Naive B cell (primary cell): Measurements from ENCODE around the gene CHMP1A. TPM values are rescaled to one million over a fixed set of nuclear protein-coding genes. Genes with fewer than 3 reads are reported as not detected.

Experiments used
- ATAC-seq, 2 donors: fragments of 150-1000 bp; cut with Tn5 transposase; 2 replicates each; pipeline ENCODE4 v1.10.0; 2021; ENCODE audit warnings: low read depth in 2 of 2, mild to moderate bottlenecking in 2 of 2, moderate library complexity in 2 of 2
- DNase-seq: peaks from one replicate; pipeline ENCODE4 v3.0.0; 2022
- H3K27ac Mint-ChIP-seq, 6 donors: one replicate each; pipeline ENCODE4 v1.8.0; 2020 to 2022; ENCODE audit warnings: mild to moderate bottlenecking in 6 of 6, mixed read lengths in 6 of 6, moderate library complexity in 5 of 6, inconsistent platforms in 2 of 6
- H3K27me3 Mint-ChIP-seq, 3 donors: one replicate each; pipeline ENCODE4 v1.8.0; 2021 to 2022; ENCODE audit warnings: mixed read lengths in 3 of 3, mild to moderate bottlenecking in 1 of 3
- H3K36me3 Mint-ChIP-seq, 2 donors: one replicate each; pipeline ENCODE4 v1.8.0; 2020 to 2022; ENCODE audit warnings: mixed read lengths in 2 of 2, inconsistent platforms in 1 of 2, mild to moderate bottlenecking in 1 of 2
- H3K4me1 Mint-ChIP-seq, 3 donors: one replicate each; pipeline ENCODE4 v1.8.0; 2020 to 2022; ENCODE audit warnings: mixed read lengths in 3 of 3, inconsistent platforms in 1 of 3, mild to moderate bottlenecking in 1 of 3, moderate library complexity in 1 of 3
- H3K4me3 Mint-ChIP-seq, 8 donors: one replicate each; pipeline ENCODE4 v1.8.0; 2020 to 2022; ENCODE audit warnings: mild to moderate bottlenecking in 8 of 8, mixed read lengths in 8 of 8, moderate library complexity in 8 of 8, inconsistent platforms in 2 of 8
- H3K9me3 Mint-ChIP-seq, 7 donors: one replicate each; pipeline ENCODE4 v1.8.0; 2020 to 2022; ENCODE audit warnings: mixed read lengths in 7 of 7, mild to moderate bottlenecking in 5 of 7, inconsistent platforms in 2 of 7, moderate library complexity in 1 of 7
- polyA plus RNA-seq, 6 donors: library from polyadenylated mRNA; unstranded; fragments of 300-500 nt; fragmentation: Illumina TruSeq; gene quantifications; one replicate each; pipeline ENCODE4 v1.2.3, GENCODE V29; 2021; ENCODE audit warnings: low read depth in 6 of 6

The CHMP1A gene
- polyA plus RNA-seq, 6 donors from 2014 or later = 63.0 to 91.4 (median 73.5) TPM

DNA sequence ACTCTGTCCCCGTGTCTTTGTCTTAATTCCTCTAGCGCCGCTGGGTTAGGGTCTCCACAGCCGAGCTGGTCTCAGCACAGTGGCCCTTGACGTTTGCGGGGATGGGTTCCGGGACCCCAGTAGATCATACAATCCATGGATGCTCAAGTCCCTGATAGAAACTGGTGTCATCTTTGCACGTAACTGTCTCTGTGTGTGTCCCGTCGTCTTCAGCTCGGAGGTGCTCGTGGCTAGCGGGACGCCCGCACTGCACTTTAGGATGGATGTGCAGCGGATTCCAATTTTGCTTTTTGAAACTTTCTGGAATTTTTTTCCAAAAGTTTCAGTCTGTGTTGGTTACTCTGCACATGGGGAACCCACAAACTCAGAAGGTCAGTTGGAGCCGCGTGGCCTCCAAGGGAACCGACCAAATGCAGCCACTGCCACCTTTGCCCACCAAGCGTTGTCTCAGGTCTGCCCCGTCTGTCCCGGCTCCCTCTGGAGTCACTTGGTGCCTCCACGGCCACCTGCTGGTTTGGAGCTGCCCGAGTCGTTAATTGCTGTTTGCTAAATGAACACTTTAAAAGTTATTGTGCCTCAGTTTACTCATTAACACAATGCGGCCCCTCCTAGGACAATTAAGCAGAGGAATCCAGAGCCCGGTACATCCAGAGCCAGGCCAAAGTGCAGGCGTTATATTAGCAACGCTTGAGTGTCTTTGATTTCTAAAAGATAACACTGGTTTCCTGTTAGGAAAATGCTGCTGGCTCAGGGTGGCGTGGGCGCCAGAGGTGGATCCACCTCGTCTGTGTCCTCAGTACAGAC is 49.4 kb downstream of the CHMP1A start:
- peaks cover 0 to 2% (median 0%) of the 10 kb centered on the region in 3 donors for H3K4me1 Mint-ChIP-seq
- ATAC-seq (no peak), DNase-seq (no peak)
- H3K27me3 Mint-ChIP-seq = peaks cover 4 to 11% (median 10%) of the 10 kb centered on the region in 3 donors
- H3K4me3 Mint-ChIP-seq = no peak overlapping the region
- no peaks in the 10 kb centered on the region for H3K9me3 Mint-ChIP-seq
- no peaks in the 10 kb centered on the region for H3K36me3 Mint-ChIP-seq
- no peak overlapping the region for H3K27ac Mint-ChIP-seq

- peaks cover 6 to 8% (median 6%) of the 10 kb centered on the region in 3 donors for H3K4me1 Mint-ChIP-seq
- H3K27ac Mint-ChIP-seq = no peak overlapping the region
- no peaks in the 10 kb centered on the region for H3K9me3 Mint-ChIP-seq
- peaks cover 0 to 10% (median 9%) of the 10 kb centered on the region in 3 donors for H3K27me3 Mint-ChIP-seq
- H3K36me3 Mint-ChIP-seq = no peaks in the 10 kb centered on the region
- ATAC-seq (no peak), DNase-seq (no peak)
- H3K4me3 Mint-ChIP-seq = no peak overlapping the region
Measured at GRCh38 chr16:89607453-89607852, 50.1 kb downstream of the CHMP1A start.

GRCh38 chr16:89606006-89606405 is 51.5 kb downstream of the CHMP1A start:
- Mint-ChIP-seq H3K27ac (no peak overlapping the region), H3K4me3 (no peak overlapping the region), H3K4me1 (peaks cover 6 to 10% (median 6%) of the 10 kb centered on the region in 3 donors), H3K36me3 (no peaks in the 10 kb centered on the region), H3K27me3 (peaks cover 0 to 16% (median 6%) of the 10 kb centered on the region in 3 donors), H3K9me3 (no peaks in the 10 kb centered on the region)
- ATAC-seq (no peak), DNase-seq (no peak)

DNA sequence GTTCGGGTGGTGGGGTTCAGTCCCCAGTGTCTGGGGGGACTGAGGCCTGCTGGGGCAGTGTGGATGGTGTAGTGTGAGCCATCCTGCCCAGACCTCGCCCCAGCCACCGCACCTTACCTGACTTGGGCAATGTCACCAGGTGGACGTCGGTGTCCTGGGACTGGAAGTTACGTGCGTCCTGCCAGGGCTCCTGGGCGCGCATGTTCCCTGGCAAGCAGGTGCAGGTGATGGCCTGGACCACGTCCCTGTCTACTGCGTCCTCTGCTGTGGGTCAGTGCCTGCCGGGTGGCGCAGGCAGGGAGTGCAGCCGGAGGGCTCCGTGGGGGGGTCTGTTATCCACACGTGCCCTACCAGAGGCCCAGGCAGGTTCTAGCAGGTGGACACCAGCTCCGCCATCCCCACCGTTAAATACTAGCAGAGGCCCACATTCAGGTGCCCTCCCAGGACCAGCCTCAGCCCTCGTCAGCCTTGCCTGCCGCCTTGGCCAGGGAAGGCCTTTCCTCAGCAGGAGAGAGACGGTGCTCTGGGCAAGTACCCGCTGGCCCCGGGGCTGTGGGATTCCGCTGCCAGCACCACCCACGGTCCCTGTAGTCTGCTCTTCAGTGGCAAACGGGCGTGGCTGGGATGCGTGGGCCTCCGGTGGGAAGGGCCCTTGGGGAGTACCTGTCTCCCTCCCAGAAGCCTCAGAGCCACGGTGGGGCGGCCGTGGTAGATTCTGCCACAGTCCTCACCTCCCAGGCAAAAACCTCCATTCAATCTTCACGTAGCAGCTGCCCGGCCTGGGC is 52.1 kb downstream of the CHMP1A start:
- Mint-ChIP-seq H3K36me3 (no peaks in the 10 kb centered on the region), H3K4me1 (peaks cover 6 to 10% (median 6%) of the 10 kb centered on the region in 3 donors), H3K27me3 (peaks cover 0 to 16% (median 6%) of the 10 kb centered on the region in 3 donors), H3K4me3 (no peak overlapping the region), H3K27ac (no peak overlapping the region), H3K9me3 (no peaks in the 10 kb centered on the region)
- DNase-seq (no peak), ATAC-seq (no peak)

GRCh38 chr16:89604764-89605163 is 52.7 kb downstream of the CHMP1A start:
- Mint-ChIP-seq H3K4me1 (peaks cover 6 to 10% (median 6%) of the 10 kb centered on the region in 3 donors), H3K36me3 (no peaks in the 10 kb centered on the region), H3K9me3 (no peaks in the 10 kb centered on the region), H3K27me3 (peaks cover 0 to 16% (median 6%) of the 10 kb centered on the region in 3 donors), H3K27ac (no peak overlapping the region), H3K4me3 (no peak overlapping the region)
- ATAC-seq (no peak), DNase-seq (no peak)

GRCh38 chr16:89602952-89603590 is 54.4 kb downstream of the CHMP1A start:
- H3K36me3 Mint-ChIP-seq = no peaks in the 10 kb centered on the region
- H3K27me3 Mint-ChIP-seq = peaks cover 0 to 16% (median 6%) of the 10 kb centered on the region in 3 donors
- no peak for ATAC-seq
- peaks cover 6 to 10% (median 6%) of the 10 kb centered on the region in 3 donors for H3K4me1 Mint-ChIP-seq
- DNase-seq = no peak
- no peak overlapping the region for H3K27ac Mint-ChIP-seq
- H3K9me3 Mint-ChIP-seq = no peaks in the 10 kb centered on the region
- peak overlapping the region in 3 of 8 donors; percentile 5 to 16 (median 15) for H3K4me3 Mint-ChIP-seq

- Mint-ChIP-seq H3K4me1 (peaks cover 6 to 10% (median 6%) of the 10 kb centered on the region in 3 donors), H3K36me3 (no peaks in the 10 kb centered on the region), H3K9me3 (no peaks in the 10 kb centered on the region), H3K4me3 (peak overlapping the region in 1 of 8 donors; percentile 15), H3K27me3 (peaks cover 0 to 16% (median 6%) of the 10 kb centered on the region in 3 donors), H3K27ac (peak overlapping the region in 1 of 6 donors; percentile 78)
- ATAC-seq (peak; percentile 50 to 62), DNase-seq (no peak)
Measured at GRCh38 chr16:89602273-89602951, 55.1 kb downstream of the CHMP1A start.

GRCh38 chr16:89601906-89602272 is 55.6 kb downstream of the CHMP1A start:
- no peaks in the 10 kb centered on the region for H3K9me3 Mint-ChIP-seq

GRCh38 chr16:89600956-89601355 is 56.6 kb downstream of the CHMP1A start:
- ATAC-seq = no peak
- H3K27ac Mint-ChIP-seq = peak overlapping the region in 1 of 6 donors; percentile 15
- H3K4me3 Mint-ChIP-seq = no peak overlapping the region
- peaks cover 0 to 16% (median 6%) of the 10 kb centered on the region in 3 donors for H3K27me3 Mint-ChIP-seq
- H3K9me3 Mint-ChIP-seq = no peaks in the 10 kb centered on the region
- H3K36me3 Mint-ChIP-seq = no peaks in the 10 kb centered on the region
- DNase-seq = no peak
- peaks cover 6 to 10% (median 6%) of the 10 kb centered on the region in 3 donors for H3K4me1 Mint-ChIP-seq

More at GRCh38 chr16:89601906-89602272, 55.6 kb downstream of the CHMP1A start:
- DNase-seq (no peak), ATAC-seq (no peak)
- H3K36me3 Mint-ChIP-seq = no peaks in the 10 kb centered on the region
- no peak overlapping the region for H3K4me3 Mint-ChIP-seq
- peaks cover 6 to 10% (median 6%) of the 10 kb centered on the region in 3 donors for H3K4me1 Mint-ChIP-seq
- peaks cover 0 to 16% (median 6%) of the 10 kb centered on the region in 3 donors for H3K27me3 Mint-ChIP-seq
- H3K27ac Mint-ChIP-seq = peak overlapping the region in 1 of 6 donors; percentile 78

GRCh38 chr16:89600427-89600826 is 57.1 kb downstream of the CHMP1A start:
- Mint-ChIP-seq H3K27me3 (peaks cover 0 to 16% (median 6%) of the 10 kb centered on the region in 3 donors), H3K4me1 (peaks cover 6 to 10% (median 6%) of the 10 kb centered on the region in 3 donors), H3K27ac (peak overlapping the region in 1 of 6 donors; percentile 15), H3K9me3 (no peaks in the 10 kb centered on the region), H3K4me3 (no peak overlapping the region), H3K36me3 (no peaks in the 10 kb centered on the region)
- ATAC-seq (no peak), DNase-seq (no peak)

- DNase-seq = no peak
- ATAC-seq = no peak
- Mint-ChIP-seq H3K27ac (no peak overlapping the region), H3K4me3 (no peak overlapping the region), H3K27me3 (peaks cover 0 to 16% (median 6%) of the 10 kb centered on the region in 3 donors), H3K9me3 (no peaks in the 10 kb centered on the region), H3K36me3 (no peaks in the 10 kb centered on the region), H3K4me1 (peaks cover 6 to 10% (median 6%) of the 10 kb centered on the region in 3 donors)
Measured at GRCh38 chr16:89599902-89600301, 57.6 kb downstream of the CHMP1A start.

DNA sequence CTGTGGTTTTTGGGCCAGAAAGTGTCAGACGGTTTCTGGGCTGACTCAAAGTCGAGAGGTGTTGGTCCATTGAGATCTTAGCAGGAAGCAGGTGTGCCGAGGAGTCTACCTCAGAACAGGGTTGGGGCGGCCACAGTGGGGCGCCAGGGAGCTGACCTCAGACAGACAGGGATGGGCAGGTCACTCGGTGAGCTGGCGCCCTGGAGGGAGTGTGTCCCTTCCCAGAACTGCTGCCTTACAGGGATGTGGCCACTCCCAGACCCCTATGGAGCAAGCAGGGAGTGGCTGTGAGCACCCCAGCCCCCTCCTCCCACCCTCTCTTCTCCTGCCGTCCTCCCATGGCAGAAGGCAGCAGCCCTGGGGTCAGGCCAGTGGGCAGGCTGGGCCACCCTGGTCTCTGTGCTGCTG is 58.1 kb downstream of the CHMP1A start:
- Mint-ChIP-seq H3K27ac (peak overlapping the region in 1 of 6 donors; percentile 39), H3K4me3 (no peak overlapping the region), H3K4me1 (peaks cover 6 to 10% (median 6%) of the 10 kb centered on the region in 3 donors), H3K27me3 (peaks cover 0 to 16% (median 6%) of the 10 kb centered on the region in 3 donors), H3K36me3 (no peaks in the 10 kb centered on the region), H3K9me3 (no peaks in the 10 kb centered on the region)
- ATAC-seq = peak; percentile 47 to 59
- DNase-seq = no peak

- H3K27ac Mint-ChIP-seq = no peak overlapping the region
- no peak overlapping the region for H3K4me3 Mint-ChIP-seq
- H3K9me3 Mint-ChIP-seq = no peaks in the 10 kb centered on the region
- H3K36me3 Mint-ChIP-seq = no peaks in the 10 kb centered on the region
- DNase-seq (no peak), ATAC-seq (no peak)
- H3K27me3 Mint-ChIP-seq = peaks cover 0 to 15% (median 6%) of the 10 kb centered on the region in 3 donors
- peaks cover 6 to 9% (median 6%) of the 10 kb centered on the region in 3 donors for H3K4me1 Mint-ChIP-seq
Measured at GRCh38 chr16:89598199-89598598, 59.3 kb downstream of the CHMP1A start.
